ENCODE measurements around the gene F5. TPM values are rescaled to one million over a fixed set of nuclear protein-coding genes. Genes with fewer than 3 reads are reported as not detected.

F5 gene
- total and polyA plus RNA-seq, 2 of the 13 experiments (the other 11 are each of a cell fraction or from before 2014, with no cell fraction given): 38.3 to 64.0 TPM

DNA sequence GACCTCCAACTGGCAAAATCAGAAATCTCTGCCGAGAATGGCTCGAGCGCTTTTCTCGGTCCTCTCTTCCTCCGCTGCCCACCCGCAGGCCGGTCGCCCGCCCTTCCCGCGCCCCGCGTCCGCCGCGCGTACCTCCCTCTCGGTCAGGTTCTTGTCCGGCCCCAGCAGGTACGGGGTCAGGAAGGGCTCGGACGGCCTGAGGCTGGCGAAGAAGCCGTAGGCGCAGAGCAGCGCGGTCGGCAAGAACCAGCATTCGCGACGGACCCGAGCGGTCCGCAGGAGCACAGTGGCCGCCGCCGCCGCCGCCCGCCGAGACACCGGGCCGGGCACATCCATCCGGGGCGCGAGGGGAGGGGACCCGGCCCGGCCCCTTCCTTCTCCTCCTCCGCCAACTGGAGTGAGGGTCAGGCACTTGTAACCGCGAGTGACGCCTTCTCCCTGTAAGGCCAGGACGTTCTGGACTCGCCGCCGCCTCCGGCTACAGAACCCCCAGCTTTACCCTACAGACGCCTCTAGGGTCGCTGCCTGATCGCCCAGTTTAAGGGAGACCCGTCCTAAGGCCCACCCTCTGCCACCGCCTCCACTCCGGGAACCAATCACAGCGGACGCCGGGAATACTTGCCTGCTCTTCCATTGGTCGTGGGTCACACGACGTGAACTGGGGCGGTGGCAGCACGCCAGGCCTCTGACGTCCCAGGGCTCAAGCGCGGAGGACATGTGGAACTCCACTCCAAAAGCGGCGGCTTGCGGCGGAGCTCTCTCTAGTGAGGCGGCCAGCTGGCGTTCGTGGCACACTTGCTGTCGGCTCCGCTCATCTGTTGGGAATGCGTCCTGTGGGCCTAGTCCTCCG lies 100.6 kb downstream of the F5 start, which contains the start of gene SLC19A2 (continued):
- peak; percentile 63 for TF ChIP-seq NR2C2 (CRISPR knock-in tag; IDR thresholded peaks at IDR 0.05; ENCODE audit: borderline replicate concordance)
- TF ChIP-seq ZNF326 (CRISPR knock-in tag; IDR thresholded peaks at IDR 0.05; ENCODE audit: borderline replicate concordance): no peak
- no peak for TF ChIP-seq NR3C1 (CRISPR knock-in tag; IDR thresholded peaks at IDR 0.05)
- no peak for TF ChIP-seq KLF9 (CRISPR knock-in tag; IDR thresholded peaks at IDR 0.05; ENCODE audit: low read depth)
- 0 out of 2 replicates have a peak, but pooled peaks have one; percentile 21 for TF ChIP-seq ZNF773 (CRISPR knock-in tag; IDR thresholded peaks at IDR 0.05; ENCODE audit: borderline replicate concordance)
- TF ChIP-seq SMARCE1 (IDR thresholded peaks at IDR 0.05; ENCODE audit: borderline replicate concordance): no peak
- TF ChIP-seq TEAD3 (CRISPR knock-in tag; optimal IDR thresholded peaks at IDR 0.05; ENCODE audit: borderline replicate concordance): peak; percentile 53
- TF ChIP-seq, protein P1, sequence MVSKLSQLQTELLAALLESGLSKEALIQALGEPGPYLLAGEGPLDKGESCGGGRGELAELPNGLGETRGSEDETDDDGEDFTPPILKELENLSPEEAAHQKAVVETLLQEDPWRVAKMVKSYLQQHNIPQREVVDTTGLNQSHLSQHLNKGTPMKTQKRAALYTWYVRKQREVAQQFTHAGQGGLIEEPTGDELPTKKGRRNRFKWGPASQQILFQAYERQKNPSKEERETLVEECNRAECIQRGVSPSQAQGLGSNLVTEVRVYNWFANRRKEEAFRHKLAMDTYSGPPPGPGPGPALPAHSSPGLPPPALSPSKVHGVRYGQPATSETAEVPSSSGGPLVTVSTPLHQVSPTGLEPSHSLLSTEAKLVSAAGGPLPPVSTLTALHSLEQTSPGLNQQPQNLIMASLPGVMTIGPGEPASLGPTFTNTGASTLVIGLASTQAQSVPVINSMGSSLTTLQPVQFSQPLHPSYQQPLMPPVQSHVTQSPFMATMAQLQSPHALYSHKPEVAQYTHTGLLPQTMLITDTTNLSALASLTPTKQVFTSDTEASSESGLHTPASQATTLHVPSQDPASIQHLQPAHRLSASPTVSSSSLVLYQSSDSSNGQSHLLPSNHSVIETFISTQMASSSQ (IDR thresholded peaks at IDR 0.05; ENCODE audit: low read depth): no peak
- TF ChIP-seq, protein P1 (CRISPR knock-in tag; IDR thresholded peaks at IDR 0.05; ENCODE audit: borderline replicate concordance): no peak; the same call in 1 of the 2 replicates
- TF ChIP-seq TGIF2 (CRISPR knock-in tag; IDR thresholded peaks at IDR 0.05): peak; percentile 83
- no peak for TF ChIP-seq GFI1 (CRISPR knock-in tag; IDR thresholded peaks at IDR 0.05; ENCODE audit: borderline replicate concordance)
- TF ChIP-seq ZNF839 (CRISPR knock-in tag; IDR thresholded peaks at IDR 0.05; ENCODE audit: borderline replicate concordance): no peak
- TF ChIP-seq MBD4 (IDR thresholded peaks at IDR 0.05; ENCODE audit: borderline replicate concordance, low read length): no peak
- TF ChIP-seq, protein P2, sequence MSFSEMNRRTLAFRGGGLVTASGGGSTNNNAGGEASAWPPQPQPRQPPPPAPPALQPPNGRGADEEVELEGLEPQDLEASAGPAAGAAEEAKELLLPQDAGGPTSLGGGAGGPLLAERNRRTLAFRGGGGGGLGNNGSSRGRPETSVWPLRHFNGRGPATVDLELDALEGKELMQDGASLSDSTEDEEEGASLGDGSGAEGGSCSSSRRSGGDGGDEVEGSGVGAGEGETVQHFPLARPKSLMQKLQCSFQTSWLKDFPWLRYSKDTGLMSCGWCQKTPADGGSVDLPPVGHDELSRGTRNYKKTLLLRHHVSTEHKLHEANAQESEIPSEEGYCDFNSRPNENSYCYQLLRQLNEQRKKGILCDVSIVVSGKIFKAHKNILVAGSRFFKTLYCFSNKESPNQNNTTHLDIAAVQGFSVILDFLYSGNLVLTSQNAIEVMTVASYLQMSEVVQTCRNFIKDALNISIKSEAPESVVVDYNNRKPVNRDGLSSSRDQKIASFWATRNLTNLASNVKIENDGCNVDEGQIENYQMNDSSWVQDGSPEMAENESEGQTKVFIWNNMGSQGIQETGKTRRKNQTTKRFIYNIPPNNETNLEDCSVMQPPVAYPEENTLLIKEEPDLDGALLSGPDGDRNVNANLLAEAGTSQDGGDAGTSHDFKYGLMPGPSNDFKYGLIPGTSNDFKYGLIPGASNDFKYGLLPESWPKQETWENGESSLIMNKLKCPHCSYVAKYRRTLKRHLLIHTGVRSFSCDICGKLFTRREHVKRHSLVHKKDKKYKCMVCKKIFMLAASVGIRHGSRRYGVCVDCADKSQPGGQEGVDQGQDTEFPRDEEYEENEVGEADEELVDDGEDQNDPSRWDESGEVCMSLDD (CRISPR knock-in tag; IDR thresholded peaks at IDR 0.05; ENCODE audit: borderline replicate concordance): 0 out of 2 replicates have a peak, but pooled peaks have one; percentile 42
- TF ChIP-seq ZNF564 (CRISPR knock-in tag; IDR thresholded peaks at IDR 0.05): no peak; the same call in 1 of the 2 replicates
- TF ChIP-seq, protein P3, sequence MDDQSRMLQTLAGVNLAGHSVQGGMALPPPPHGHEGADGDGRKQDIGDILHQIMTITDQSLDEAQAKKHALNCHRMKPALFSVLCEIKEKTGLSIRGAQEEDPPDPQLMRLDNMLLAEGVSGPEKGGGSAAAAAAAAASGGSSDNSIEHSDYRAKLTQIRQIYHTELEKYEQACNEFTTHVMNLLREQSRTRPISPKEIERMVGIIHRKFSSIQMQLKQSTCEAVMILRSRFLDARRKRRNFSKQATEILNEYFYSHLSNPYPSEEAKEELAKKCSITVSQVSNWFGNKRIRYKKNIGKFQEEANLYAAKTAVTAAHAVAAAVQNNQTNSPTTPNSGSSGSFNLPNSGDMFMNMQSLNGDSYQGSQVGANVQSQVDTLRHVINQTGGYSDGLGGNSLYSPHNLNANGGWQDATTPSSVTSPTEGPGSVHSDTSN (CRISPR knock-in tag; IDR thresholded peaks at IDR 0.05; ENCODE audit: borderline replicate concordance): no peak
- TF ChIP-seq ATF1 (CRISPR knock-in tag; IDR thresholded peaks at IDR 0.05): peak; percentile 85
- peak; percentile 62; the same call in 1 of the 2 replicates for TF ChIP-seq EEA1 (CRISPR knock-in tag; IDR thresholded peaks at IDR 0.05; ENCODE audit: borderline replicate concordance)
- 0 out of 2 replicates have a peak, but pooled peaks have one; percentile 44 for TF ChIP-seq ZNF101 (CRISPR knock-in tag; IDR thresholded peaks at IDR 0.05; ENCODE audit: borderline replicate concordance, low read depth)
- TF ChIP-seq, protein P4, sequence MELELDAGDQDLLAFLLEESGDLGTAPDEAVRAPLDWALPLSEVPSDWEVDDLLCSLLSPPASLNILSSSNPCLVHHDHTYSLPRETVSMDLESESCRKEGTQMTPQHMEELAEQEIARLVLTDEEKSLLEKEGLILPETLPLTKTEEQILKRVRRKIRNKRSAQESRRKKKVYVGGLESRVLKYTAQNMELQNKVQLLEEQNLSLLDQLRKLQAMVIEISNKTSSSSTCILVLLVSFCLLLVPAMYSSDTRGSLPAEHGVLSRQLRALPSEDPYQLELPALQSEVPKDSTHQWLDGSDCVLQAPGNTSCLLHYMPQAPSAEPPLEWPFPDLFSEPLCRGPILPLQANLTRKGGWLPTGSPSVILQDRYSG (CRISPR knock-in tag; IDR thresholded peaks at IDR 0.05): peak; percentile 89; the same call in 1 of the 2 replicates

All from HepG2 (cell line).